CMK (cell line): ENCODE results near the gene CAMK1G.

Experiments
- DNase-seq: peaks from one replicate; pipeline ENCODE4 v3.0.0-alpha.2; 2010; ENCODE audit warnings: low read depth

CAMK1G gene

DNA sequence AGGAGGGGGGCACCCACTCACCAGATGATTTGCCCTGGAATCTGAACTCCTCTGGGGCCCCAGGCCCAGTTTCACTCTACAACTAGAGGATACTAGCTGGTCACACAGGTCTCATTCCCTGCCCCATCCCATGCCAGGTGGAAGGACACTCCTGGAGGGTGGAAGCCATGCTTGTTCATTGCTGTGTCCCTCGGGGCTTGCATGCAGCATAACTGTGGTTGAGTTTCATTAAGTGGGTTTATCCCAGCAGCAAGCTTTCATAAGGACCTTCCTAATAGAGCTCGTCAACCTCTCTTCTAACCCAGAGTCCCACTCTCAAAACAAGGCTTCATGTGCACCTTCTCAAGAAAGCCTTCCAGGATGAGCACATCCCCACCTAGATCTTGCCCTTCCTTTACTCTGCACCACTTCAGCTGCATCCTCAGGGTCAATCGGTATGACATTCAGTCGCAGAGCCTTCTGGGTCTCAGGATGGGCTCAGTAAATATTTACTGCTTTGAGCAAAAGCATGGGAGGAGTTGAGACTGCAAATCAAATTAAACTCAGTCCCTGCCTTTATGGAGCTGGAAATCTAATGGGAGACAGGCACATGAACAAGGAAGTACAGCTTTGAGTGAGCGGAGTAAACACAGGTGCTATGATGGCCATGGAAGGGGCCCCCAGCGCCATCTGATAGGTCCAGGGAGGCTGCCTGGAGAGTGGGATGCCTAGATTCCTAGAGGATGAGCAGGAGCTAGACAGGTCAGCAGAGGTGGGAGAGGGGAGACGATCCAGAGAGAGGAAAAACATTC, 36.4 kb downstream of the CAMK1G start:
- no peak for DNase-seq

DNA sequence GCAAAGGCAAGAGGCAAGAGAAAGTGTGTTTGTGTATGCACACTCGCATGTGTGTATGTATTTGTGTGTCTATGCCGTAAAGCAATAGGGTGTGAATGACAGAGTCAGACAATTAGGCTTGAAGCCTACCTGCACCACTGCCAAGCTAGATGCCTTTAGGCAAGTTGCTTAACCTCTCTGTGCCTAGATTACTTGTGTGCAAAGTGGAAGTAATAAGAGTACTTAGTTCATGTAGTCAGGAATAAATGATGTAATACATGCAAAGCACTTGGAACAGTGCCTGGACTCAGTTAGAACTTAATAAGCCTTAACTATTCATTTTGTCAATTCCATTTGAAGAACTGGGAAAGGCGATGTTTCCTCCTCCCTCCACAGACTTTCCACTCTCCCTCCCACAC, 37.0 kb downstream of the CAMK1G start:
- DNase-seq, result no peak

DNA sequence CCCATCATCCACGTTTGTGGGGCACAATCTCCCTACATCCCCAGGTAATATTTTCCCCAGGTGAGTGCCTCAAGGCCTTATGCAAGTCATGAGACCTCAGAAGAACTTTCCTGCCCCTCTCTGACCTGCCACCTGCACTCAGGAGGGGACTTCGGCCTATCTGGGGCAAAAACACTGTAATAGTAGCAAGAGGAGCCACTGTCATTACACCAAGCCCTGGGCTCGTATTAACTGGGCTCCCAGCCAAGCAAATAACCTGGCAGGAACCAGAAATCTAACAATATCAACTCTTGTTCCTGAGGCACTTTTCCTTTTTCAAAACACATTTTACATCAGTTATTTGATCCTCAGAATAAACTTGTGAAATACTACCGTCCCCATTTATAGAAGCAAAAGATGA, 37.8 kb downstream of the CAMK1G start:
- no peak for DNase-seq

DNA sequence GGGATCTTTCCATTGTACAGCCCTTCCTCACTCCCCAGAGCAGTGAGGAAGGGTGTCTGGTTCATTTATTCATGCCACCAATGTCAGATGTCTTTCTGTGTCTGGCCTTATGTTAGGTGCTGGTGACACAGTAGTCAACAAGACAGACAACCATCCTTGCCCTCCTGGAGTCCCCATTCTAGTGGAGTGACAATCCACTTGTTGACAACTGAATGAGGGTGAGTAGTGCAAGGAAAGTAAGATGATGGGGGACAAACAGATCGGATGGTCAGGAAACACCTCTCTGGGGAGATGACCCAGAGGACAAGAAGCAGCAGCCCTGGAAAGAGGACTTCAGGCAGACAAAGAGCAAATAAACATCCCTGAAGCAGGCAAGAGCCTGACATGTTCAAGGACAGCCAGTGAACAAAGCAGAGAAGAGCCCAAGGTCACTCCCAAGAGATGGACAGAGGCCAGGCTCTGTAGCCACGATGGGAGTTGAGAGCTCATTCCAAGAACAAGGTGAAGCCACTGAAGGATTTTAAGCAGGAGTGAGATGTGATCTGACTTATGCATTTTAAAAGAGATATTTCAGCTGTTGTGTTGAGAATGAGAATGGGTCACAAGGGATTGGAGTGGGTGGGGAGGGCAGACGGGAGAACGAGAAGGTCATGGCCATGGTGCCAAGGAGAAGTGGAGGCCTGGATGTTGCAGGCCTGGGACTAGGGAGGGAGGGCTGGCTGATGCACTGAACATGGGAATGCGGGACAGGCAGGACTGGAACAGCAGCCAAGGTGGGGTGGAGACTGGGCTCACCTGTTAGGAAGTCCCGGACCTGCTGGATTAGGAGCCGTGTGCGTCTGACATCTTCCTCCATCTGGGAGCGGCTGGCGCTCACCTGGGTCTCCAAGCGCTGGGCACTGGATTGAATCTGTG, 38.5 kb downstream of the CAMK1G start:
- no peak for DNase-seq

DNA sequence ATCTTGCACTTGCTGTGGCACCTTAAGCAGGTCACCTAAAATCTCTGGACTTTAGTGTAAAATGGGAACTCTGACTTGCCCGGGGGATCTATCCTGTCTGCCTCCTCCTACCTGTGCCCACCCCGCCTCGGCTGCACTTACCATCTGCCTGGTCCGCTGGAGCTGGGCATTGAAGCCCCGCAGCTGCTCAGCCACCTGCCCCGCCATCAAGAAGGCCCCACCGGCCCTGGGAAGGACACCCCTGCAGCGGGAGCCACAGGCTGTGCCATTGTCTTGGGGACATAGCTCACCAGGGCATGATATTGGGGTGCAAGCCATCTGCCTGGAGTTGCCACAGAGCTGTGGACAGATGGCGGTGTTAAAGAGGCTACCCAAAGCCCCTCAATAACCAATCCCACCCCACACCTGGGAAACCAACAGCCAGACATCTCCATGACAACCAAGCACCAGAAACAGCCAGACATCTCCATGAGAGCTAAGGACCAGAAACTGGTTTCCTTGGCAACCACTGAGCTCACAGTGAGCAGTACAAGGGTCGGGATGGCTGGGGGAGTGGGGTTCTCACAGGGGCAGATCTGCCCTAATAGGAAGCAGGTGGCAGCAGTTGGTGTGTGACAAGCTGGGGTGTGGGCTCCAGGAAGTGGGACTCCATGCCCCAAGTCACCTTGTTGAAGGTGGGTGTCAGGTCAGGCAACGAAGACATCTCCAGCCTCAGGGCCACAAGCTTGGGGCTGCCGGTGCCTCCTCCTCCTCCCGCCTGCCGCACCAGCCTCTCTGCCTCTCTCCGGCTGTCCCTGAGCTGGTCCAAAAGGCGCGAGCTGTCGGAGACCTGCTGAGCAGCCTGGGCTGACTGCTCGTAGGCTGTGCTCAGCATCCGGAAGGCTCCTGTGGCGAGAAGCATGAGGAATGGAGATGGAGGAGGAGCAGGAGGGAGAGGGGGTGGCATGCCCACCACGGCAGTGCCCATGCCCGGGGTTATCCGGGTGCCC, 39.6 kb downstream of the CAMK1G start:
- DNase-seq, result no peak

DNA sequence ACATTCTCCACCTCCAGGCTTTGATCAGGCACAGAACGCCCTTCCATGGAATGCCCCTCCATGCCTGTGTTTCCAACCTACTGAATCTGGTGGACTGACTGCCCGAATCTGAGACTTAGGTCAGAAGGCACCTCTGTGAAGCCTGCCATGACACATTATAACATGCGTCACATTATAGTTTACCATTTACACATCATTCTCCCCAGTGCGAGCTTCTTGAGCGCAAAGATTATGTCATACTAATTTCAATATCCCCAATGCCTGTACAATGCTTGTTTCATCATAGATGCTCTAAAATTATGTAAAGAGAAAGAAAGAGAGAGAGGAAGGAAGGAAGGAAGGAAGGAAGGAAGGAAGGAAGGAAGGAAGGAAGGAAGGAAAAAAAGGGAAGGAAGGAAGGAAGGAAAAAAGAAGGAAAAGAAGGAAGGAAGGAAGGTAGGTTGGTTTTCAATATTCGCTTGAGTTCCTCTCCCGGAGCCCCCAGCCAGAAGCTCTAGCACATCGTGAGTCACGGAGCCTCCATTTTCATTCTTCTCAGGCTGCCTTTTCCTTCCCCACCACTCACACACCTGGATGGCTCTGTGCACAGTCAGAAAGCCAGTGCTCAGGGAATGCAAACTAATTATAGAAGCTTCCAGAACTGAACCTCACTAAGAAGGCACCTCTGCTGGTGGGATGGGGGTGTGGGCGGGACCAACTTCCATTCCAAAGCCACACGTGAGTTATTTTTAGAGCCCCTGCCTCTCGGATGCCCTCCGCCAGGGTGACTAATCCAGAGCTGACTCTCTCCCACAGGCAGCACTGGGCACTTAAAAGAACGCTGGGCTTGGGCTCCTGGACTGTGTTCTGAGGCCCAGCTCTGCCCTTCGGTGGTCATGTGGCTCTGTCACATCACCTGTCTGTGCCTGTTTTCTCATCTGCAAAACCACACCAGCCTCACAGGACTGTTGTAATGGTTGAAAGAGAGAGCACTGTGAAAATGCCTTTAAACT, 41.3 kb downstream of the CAMK1G start:
- no peak for DNase-seq

DNA sequence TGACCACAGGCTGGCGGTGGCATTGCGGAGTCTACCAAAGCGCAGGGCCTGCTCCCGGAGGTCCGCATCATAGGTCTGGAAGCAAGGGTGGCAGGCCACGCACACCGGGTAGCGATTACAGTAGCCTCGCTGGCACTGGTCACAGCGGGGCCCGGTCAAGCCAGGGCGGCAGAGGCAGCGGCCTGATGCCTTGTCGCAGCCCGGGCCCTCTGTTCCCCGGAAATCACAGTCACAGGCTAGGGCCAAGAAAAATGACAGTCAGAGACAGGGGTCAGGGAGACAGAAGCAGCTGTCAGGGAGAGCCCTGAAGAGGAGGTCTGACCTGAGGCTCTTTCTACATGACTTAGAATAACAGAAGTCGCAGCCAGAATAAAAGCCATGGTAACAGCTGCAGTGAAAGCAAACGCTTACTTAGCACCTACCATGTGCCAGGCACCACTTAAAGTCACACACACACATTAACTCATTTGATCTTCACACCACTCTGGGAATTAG, 42.3 kb downstream of the CAMK1G start:
- DNase-seq, result no peak

DNA sequence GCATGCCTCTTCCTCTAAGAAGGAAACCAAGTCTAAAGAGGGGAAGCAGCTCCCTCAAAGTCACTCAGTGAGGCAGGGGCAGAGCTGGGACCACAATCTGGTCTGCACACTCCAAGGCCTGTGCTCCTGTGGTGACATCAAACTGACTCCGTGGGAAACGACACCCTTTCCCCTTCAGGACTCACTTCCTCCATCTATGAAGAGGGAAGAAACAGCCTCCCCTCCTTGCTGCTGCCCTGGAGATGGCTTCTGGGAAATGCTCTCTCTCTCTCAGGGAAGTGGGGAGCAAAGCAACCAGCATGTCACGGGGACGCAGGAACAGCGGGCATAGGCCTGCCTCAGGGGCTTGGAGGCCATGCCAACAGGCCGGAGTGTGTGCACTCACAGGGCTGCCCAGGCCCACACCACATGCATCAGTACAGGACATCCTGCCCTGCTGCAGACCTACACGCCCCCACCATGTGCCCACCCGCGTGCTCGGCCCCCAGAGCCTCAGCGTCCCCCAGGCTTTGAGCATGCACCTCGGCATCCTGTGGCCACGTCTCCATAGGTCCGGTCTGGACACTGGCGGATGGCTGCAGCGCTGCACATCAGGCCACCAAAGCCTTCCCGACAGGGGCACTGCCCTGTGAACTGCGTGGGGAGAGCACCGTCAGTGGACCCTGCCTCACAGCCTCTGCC, 43.0 kb downstream of the CAMK1G start:
- no peak for DNase-seq

DNA sequence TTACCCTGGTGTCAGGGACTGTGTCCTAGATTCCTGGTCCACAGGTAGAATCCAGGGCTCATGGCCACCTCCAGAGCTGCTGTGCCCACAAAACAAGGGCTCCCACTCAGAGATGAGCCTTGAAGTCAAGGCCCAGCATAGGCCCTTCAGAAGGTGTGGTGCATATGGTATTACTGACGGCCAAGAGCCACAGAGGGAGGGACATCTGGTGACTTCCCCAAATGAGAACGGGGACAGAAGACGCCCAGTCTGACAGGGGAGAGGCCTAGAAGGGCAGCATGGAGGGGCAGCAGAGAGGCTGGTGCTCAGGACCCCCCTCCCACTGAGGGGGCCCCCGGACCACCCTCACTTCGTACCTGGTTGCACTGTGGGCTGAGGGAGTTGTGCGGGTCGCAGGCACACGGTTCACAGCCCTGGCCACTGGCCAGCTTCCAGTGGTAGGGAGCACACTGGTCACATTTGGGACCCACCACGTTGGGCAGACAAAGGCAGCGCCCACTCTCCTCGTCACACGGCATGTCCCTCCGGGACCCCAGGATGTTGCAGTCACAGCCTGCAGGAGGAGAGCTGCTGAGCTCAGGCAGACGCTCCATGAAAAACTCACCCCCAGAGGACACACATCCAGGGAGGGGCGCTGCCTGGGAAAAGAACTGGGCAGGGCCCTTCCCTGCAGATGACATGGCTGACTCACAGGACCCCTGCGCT, 43.7 kb downstream of the CAMK1G start:
- no peak for DNase-seq

DNA sequence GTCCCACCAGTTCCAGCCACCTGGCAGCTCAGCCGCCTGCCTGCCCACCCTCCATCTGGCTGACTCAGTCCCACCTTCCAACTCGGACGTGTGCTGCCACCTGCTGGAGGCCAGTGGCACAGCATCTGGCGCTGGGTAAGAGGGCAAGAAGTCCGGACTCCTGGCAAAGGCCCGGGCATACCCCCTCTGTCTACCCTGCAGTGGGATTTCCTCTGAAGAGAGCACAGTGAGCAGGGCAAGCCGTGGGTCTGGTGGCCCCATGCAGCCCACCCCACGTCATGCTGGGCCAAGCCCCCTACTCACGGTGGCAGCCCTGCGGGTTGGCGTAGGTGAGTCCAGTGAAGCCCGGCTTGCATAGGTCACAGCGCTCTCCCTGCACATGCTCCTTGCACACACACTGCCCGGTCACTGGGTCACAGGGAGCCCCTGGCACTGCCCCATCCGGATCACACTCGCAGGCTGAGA, 44.2 kb downstream of the CAMK1G start:
- peak; percentile 47 for DNase-seq

DNA sequence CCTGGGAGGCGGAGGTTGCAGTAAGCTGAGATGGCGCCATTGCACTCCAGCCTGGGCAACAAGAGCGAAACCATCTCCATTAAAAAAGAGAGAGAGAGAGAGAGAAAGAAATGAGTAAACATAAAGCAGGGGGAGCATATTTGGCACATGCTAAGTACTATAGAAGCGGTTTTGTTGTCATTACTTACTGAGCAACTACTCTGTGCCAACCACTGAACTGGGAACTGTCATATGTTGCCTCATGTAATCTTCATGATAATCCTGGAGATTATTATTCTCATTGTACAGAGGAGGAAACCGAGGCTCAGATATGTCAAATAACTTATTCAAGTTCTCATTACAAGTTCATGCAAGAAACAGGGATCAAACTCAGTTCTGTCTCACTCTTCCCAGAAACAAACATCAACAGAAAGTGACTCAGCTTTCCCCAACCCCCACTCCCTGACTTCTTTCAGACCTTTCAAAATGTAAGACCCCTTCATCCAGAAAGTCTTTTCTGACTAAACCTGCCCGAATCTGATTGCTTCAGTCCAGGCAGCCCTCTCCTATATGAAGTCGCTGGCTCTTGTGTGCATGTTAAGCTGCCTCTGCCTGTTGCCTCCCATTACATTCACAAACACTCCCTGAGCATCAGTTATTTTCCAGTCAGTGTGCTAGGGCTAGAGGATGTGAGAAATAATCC, 45.2 kb downstream of the CAMK1G start:
- DNase-seq, result no peak

DNA sequence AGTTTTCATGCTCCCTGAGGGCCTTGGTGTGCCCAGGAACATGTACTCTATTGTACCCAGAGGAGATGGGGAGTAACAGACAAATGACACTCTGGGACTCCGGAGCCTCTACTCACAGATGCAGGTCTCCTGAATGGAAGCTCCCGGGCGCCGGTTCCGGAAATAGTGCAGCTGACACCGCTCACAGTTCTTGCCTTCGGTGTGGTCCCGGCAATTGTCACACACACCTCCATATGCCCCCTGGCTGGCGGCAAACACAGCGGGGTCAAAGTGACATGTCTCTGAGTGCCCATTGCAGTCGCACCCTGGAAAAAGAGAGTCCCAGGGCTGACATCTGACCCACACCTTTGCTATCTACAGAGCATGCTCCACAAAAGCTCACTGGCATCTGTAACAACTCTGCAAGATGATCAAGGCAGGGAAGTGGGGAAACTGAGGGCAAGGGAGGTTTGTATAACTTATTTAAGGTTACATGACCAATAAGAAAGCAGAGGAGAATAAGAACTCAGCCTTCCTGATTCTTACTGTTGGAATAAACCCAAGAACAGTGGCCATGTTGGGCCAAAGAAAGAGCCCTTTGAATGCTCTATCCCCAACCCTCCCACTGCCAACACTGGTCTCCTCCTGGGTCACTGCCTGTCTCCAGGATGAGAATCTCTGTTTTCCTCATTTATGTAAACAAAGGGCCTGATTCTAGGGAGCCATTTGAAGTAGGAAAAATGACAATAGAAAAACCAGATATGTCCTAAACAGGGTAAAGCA, 46.3 kb downstream of the CAMK1G start:
- no peak for DNase-seq

DNA sequence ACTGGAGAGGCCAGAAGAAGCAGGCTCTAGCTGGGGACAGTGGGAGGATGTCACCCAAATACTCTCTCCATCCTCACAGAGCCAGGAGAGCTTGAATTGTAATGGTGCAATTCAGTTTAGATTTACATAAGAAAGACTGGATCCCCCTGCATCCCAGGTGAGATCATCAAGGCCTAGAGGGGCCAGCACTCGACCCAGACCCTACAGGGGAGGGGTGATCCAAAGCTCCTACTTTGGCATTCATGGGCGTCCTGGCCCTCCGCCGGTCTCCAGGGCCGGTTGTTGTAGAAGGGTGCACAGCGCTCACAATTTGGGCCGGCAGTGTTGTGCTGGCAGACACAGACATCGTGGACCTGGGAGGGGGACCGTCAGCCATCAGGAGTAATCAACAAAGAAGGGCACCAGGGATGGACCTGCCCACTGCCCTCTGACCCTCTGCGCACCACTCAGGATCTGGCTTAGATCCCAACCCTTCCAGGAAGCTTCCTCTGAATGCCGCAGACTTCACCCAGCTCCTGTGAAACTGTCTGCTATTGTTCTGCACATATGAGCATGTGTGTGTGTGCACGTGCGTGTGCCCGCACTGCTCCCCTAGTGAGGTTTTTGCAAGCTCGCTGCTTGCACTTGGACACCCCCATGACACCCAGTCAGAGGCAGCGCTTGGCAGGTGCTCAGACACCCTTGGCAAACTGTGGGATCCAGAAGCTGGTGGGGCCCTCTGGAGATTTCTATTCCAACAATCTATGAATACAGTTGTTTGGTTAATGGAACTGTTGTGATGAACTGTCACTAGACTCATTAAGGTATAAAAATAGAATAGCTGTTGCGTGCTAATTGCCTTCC, 47.1 kb downstream of the CAMK1G start:
- DNase-seq, result no peak

DNA sequence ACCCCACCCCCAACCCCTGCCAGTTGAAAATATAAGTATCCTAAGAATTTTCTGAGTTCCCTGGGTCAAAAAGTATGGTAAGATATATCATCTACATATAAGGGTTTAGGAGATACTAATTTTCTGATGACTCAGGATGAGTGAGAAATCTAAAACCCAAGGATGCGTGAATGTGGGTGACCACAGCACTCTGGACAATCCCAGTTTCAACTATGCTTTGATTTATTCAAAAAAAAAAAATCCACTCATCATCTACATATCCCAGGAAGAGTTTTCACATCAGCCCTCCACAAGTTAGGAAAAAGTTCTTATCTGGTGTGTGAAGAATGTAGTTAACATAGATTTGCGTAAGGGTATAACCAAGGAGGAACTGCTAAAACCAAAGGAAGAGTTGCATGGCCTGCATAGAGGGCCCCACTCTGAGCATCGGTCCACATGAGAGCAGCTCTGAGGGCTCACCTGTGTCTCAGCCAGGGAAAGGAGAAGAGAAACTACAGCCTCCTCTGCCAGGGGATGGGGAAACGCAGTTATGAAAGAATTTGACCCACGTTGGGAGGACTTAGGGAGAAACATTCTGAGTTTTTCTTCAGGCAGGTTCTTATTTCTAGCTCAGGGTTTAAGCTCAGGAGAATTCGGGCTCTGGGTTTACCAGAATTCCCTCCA, 50.0 kb downstream of the CAMK1G start:
- no peak for DNase-seq

DNA sequence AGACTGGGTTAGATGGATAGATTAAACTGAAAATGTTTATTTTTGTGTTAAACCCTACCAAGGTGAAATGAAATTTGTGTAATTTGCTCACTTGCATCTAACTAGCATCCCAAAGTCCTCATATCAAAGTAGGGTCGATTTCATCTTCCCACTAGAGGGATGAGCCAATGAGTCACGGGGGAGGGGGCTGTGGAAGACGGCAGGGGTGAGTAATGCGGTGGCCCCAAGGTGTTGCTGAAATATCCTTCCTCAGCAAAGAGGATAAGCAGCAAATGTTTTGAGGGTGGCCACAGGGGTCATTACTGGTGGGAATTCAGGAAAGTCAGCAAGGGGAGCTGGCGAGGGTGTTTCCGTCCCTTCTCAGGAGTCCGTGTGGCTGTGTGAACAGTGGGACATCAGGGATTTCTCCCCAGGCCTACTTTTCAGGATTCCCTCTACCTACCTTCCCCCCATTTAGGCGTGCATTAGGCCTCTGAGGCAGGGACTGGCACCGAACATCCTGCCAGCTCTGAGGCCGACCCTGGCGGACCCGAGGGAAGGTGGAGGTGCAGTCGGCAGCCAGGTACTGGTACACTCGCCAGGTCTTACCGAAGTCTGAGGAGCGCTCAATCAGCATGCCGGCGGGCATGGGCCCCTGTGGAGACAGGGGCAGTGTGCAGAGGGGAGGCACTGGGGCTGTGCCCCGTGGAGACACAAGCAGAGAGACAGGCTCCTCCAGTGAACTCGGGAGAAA, 50.7 kb downstream of the CAMK1G start:
- no peak for DNase-seq

DNA sequence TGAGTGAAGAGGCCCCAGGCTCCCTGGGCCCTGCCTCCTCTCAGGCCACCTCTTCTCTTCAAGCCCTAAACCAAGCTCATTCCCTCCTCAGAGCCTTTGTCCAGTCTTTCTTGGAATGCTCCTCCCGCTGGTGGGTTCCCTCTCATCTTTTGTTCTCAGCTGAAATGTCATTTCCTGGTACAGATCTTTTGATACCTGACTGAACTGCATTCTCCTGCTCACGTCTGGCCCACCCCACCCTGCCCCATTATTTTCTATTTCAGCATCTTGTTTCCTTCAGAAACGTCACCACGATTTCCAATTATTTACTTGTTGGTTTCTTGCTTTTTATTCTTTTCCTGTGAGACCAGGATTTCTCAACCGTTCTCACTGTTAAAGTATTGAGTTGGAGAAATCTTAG, 52.3 kb downstream of the CAMK1G start:
- no peak for DNase-seq
